Sigmoid colon (tissue), 4 donors: Measurements from ENCODE around the gene ESR2.

Experiments
- CTCF ChIP-seq, 4 experiments: fragments of 450-650 bp in 3 of 4; fragments of 200-600 bp in 1 of 4; IDR thresholded peaks; one replicate each; pipeline ENCODE4 v1.5.1; 2016 to 2019; ENCODE audit warnings: antibody characterized with exemption in 4 of 4, mild to moderate bottlenecking in 3 of 4, moderate library complexity in 2 of 4
- POLR2A ChIP-seq, 2 donors: fragments of 450-650 bp; IDR thresholded peaks; one replicate each; pipeline ENCODE4 v1.6.1; 2016; ENCODE audit warnings: antibody characterized with exemption in 2 of 2, mild to moderate bottlenecking in 2 of 2, moderate library complexity in 2 of 2
- POLR2AphosphoS5 ChIP-seq, 4 donors: sonication (generic); formaldehyde crosslinking; IDR thresholded peaks; one replicate each; pipeline ENCODE4 v1.6.1; 2017; ENCODE audit warnings: antibody characterized with exemption in 4 of 4

DNA sequence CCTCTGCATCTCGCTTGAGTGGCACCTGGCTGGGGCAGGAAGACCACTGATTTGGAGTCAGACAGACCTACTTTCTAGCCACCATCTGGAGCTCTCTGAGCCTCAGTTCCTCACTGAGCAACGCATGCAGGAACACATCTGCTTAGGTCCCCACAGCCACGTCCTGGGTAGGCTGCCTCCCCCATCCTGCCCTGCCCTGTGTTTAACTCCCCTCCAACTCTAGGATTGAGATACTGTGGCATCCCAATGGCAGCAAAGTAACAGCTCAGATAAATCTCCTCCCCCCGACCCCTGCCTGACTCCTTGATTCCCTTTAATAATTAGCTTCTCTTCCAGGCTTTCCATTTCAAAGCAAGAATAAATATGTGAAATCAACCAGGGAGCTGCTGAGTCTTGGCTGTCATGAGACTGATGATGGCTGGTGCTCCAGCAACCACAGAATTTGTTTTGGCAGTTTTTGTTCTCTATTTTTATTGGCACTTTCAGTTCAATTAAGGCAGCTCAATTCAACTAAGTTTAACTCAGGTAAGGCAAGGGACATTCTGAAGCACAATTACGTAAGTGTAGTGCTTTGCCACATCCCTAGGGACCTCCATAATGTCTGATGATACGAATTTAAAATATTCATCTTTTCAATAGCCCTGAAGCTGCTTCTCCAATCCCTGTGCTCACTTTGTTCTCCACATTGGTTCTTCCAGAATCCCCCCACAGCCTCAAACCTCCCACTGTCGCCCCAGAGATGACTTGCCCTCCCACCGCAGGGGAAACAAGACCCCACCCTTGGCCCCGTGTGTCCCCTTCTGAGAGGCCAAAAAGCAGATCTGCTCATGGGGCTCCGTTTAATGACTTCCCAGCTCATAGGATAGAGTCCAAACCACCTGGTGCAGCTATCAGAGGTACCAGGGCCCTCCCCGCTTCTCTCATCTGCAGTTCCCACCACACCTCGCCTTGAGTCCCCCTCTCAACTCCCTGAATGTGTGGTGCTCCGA is 58.2 kb downstream of the ESR2 start:
- no peak for TF ChIP-seq CTCF (IDR thresholded peaks at IDR 0.05)
- no peak for TF ChIP-seq POLR2A (IDR thresholded peaks at IDR 0.05)
- TF ChIP-seq POLR2AphosphoS5 (IDR thresholded peaks at IDR 0.05), result no peak
